ENCODE measurements around the gene PSMC3IP. TPM values are rescaled to one million over a fixed set of nuclear protein-coding genes. Genes with fewer than 3 reads are reported as not detected.
A peak's percentile ranks its signal among the peaks of the same experiment; 100 is the strongest.

PSMC3IP gene
- total RNA-seq, 2 donors from 2014 or later: 2.1 TPM; not detected in 1

GRCh38 chr17:42530952-42531454 lies 46.5 kb downstream of the PSMC3IP start:
- ATAC-seq: peak; percentile 38

GRCh38 chr17:42529061-42529460 lies 48.5 kb downstream of the PSMC3IP start:
- H3K27ac ChIP-seq: peak overlapping the region in 1 of 4 donors; percentile 81
- no peaks in the 10 kb centered on the region for H3K9me3 ChIP-seq
- peaks cover 32% of the 10 kb centered on the region for H3K4me1 ChIP-seq
- TF ChIP-seq POLR2A (IDR thresholded peaks at IDR 0.05): no peak
- no peak for TF ChIP-seq CTCF (IDR thresholded peaks at IDR 0.05)
- no peaks in the 10 kb centered on the region for H3K27me3 ChIP-seq
- intact Hi-C loops (cut with DNase I): no loop called here
- ATAC-seq: no peak
- no peaks in the 10 kb centered on the region for H3K36me3 ChIP-seq (replicated peaks in 1 of 2; ENCODE audit: insufficient read depth in 1 of 2, low read depth in 2 of 2)
- no peak overlapping the region for H3K4me3 ChIP-seq
- 45 to 63% methylated on average over 3 of the region's 3 CpGs for WGBS, 2 donors
- DNase-seq: no peak

More at GRCh38 chr17:42530952-42531454, 46.5 kb downstream of the PSMC3IP start:
- TF ChIP-seq CTCF (IDR thresholded peaks at IDR 0.05) (no peak), POLR2A (IDR thresholded peaks at IDR 0.05) (no peak)
- Histone ChIP-seq H3K4me1 (peaks cover 46% of the 10 kb centered on the region), H3K27ac (peak overlapping the region; percentile 40 to 83 (median 82)), H3K36me3 (replicated peaks in 1 of 2; ENCODE audit: insufficient read depth in 1 of 2, low read depth in 2 of 2) (no peaks in the 10 kb centered on the region), H3K4me3 (no peak overlapping the region), H3K27me3 (no peaks in the 10 kb centered on the region), H3K9me3 (no peaks in the 10 kb centered on the region)
- intact Hi-C loops (cut with DNase I): no loop called here
- WGBS, 2 donors: 29 to 64% methylated on average over 1 to 2 of the region's 2 CpGs
- peak in 3 of 4 donors; percentile 61 to 74 (median 68) for DNase-seq

- H3K27ac ChIP-seq: no peak overlapping the region
- no peak for ATAC-seq
- H3K4me3 ChIP-seq: no peak overlapping the region
- peaks cover 32% of the 10 kb centered on the region for H3K4me1 ChIP-seq
- no peak for DNase-seq
- H3K9me3 ChIP-seq: no peaks in the 10 kb centered on the region
- intact Hi-C loops (cut with DNase I): no loop called here
- TF ChIP-seq POLR2A (IDR thresholded peaks at IDR 0.05): no peak
- TF ChIP-seq CTCF (IDR thresholded peaks at IDR 0.05): no peak
- H3K36me3 ChIP-seq (replicated peaks in 1 of 2; ENCODE audit: insufficient read depth in 1 of 2, low read depth in 2 of 2): no peaks in the 10 kb centered on the region
- 77 to 88% methylated on average over 6 of the region's 6 CpGs for WGBS, 2 donors
- no peaks in the 10 kb centered on the region for H3K27me3 ChIP-seq
Measured at GRCh38 chr17:42527932-42528331, 49.6 kb downstream of the PSMC3IP start.

- ATAC-seq: peak; percentile 18
- intact Hi-C loops (cut with DNase I): no loop called here
- whole genome bisulfite sequencing, 2 donors: 77 to 79% methylated on average over 6 of the region's 6 CpGs
- no peaks in the 10 kb centered on the region for H3K36me3 ChIP-seq (replicated peaks in 1 of 2; ENCODE audit: insufficient read depth in 1 of 2, low read depth in 2 of 2)
- H3K4me3 ChIP-seq: no peak overlapping the region
- H3K9me3 ChIP-seq: no peaks in the 10 kb centered on the region
- peak in 2 of 4 donors; percentile 31 to 45 for DNase-seq
- no peak overlapping the region for H3K27ac ChIP-seq
- H3K4me1 ChIP-seq: peaks cover 24% of the 10 kb centered on the region
- TF ChIP-seq CTCF (IDR thresholded peaks at IDR 0.05) (no peak), POLR2A (IDR thresholded peaks at IDR 0.05) (no peak)
- no peaks in the 10 kb centered on the region for H3K27me3 ChIP-seq
Measured at GRCh38 chr17:42526031-42526444, 51.5 kb downstream of the PSMC3IP start.

- Histone ChIP-seq H3K4me3 (no peak overlapping the region), H3K27ac (no peak overlapping the region), H3K4me1 (peaks cover 22% of the 10 kb centered on the region), H3K27me3 (no peaks in the 10 kb centered on the region), H3K36me3 (replicated peaks in 1 of 2; ENCODE audit: insufficient read depth in 1 of 2, low read depth in 2 of 2) (no peaks in the 10 kb centered on the region), H3K9me3 (no peaks in the 10 kb centered on the region)
- ATAC-seq (no peak), DNase-seq (no peak)
- WGBS, 2 donors: 78 to 92% methylated on average over 2 of the region's 2 CpGs
- intact Hi-C loops (cut with DNase I): no loop called here
- TF ChIP-seq CTCF (IDR thresholded peaks at IDR 0.05) (no peak), POLR2A (IDR thresholded peaks at IDR 0.05) (no peak)
Measured at GRCh38 chr17:42525221-42525620, 52.3 kb downstream of the PSMC3IP start.

Measured in body of pancreas (tissue), 4 donors.